HL-60 (cell line): ENCODE data around the gene DIO1.

Source experiments
- DNase-seq, 2 experiments: peaks; one replicate each; pipeline ENCODE4 v3.0.0-alpha.2; 2010 to 2020; ENCODE audit warnings: low read depth in 1 of 2, low spot score in 1 of 2
- H3K27ac ChIP-seq: fragments of 250-450 bp; sonication (Bioruptor Pico); replicated peaks from 2 replicates; pipeline ENCODE4 v1.5.1; 2020; ENCODE audit warnings: mild to moderate bottlenecking, moderate library complexity
- H3K27me3 ChIP-seq: fragments of 250-450 bp; sonication (Bioruptor Pico); 2 replicates; pipeline ENCODE4 v1.5.1; 2021; ENCODE audit warnings: mild to moderate bottlenecking, moderate library complexity; ENCODE audit not compliant: insufficient read depth, poor library complexity, severe bottlenecking
- H3K4me3 ChIP-seq: replicated peaks from 2 replicates; pipeline ENCODE4 v1.5.1; 2011; ENCODE audit warnings: mild to moderate bottlenecking, control low read depth, low read length; ENCODE audit not compliant: insufficient read depth
- GABPA ChIP-seq: IDR thresholded peaks from 2 replicates; pipeline ENCODE4 v1.6.1; 2012; ENCODE audit warnings: low read depth
- POLR2AphosphoS5 ChIP-seq: IDR thresholded peaks from 2 replicates; pipeline ENCODE4 v1.6.1; 2012; ENCODE audit warnings: low read depth
- REST ChIP-seq: IDR thresholded peaks from 2 replicates; pipeline ENCODE4 v1.6.1; 2012; ENCODE audit warnings: low read depth; ENCODE audit not compliant: insufficient replicate concordance
- SPI1 ChIP-seq: IDR thresholded peaks from 2 replicates; pipeline ENCODE4 v1.6.1; 2012; ENCODE audit warnings: low read depth, mild to moderate bottlenecking, borderline replicate concordance
- TF ChIP-seq, protein P1 (sequence below): IDR thresholded peaks from one replicate; pipeline ENCODE4 v1.5.1; 2011; ENCODE audit warnings: low read length, control low read depth, inconsistent platforms; ENCODE audit not compliant: insufficient read depth

DIO1 gene

DNA sequence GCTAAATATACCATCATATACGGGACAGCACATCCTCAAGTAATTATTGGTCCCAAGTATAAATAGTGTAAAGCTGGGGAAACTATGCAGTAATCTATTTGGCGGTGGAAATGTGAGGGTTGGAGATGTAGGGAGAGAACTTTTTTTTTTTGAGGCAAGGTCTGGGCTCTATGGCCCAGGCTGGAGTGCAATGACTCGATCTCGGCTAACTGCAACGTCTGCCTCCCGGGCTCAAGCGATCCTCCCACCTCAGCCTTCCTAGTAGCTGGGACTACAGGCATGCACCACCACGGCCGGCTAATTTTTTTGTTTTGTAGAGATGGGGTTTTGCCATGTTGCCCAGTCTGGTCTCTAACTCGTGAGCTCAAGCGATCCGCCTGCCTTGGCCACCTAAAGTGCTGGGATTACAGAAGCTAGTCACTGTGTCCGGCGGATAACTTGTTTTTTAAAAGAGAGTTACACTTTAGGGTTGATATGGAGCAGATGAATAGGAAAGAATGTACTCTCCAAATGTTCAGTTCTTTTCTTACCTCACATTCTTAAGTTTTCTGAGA, 49.6 kb downstream of the DIO1 start:
- Histone ChIP-seq H3K4me3 (no peak overlapping the region), H3K27ac (no peak overlapping the region)

GRCh38 chr1:53944469-53945182, 50.6 kb downstream of the DIO1 start:
- peak overlapping the region; percentile 77 for H3K27ac ChIP-seq
- peak overlapping the region; percentile 92 for H3K4me3 ChIP-seq
- no peak for DNase-seq
- TF ChIP-seq, protein P1, sequence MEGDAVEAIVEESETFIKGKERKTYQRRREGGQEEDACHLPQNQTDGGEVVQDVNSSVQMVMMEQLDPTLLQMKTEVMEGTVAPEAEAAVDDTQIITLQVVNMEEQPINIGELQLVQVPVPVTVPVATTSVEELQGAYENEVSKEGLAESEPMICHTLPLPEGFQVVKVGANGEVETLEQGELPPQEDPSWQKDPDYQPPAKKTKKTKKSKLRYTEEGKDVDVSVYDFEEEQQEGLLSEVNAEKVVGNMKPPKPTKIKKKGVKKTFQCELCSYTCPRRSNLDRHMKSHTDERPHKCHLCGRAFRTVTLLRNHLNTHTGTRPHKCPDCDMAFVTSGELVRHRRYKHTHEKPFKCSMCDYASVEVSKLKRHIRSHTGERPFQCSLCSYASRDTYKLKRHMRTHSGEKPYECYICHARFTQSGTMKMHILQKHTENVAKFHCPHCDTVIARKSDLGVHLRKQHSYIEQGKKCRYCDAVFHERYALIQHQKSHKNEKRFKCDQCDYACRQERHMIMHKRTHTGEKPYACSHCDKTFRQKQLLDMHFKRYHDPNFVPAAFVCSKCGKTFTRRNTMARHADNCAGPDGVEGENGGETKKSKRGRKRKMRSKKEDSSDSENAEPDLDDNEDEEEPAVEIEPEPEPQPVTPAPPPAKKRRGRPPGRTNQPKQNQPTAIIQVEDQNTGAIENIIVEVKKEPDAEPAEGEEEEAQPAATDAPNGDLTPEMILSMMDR = no peak
- TF ChIP-seq SPI1 (no peak), REST (no peak), GABPA (no peak), POLR2AphosphoS5 (no peak)
- H3K27me3 ChIP-seq = no peaks in the 10 kb centered on the region

More for the DNA sequence above, 49.6 kb downstream of the DIO1 start:
- no peaks in the 10 kb centered on the region for H3K27me3 ChIP-seq
- DNase-seq = no peak
- TF ChIP-seq, protein P1 = no peak
- TF ChIP-seq SPI1 (no peak), GABPA (no peak), REST (no peak), POLR2AphosphoS5 (no peak)

- TF ChIP-seq SPI1 (no peak), REST (no peak), GABPA (no peak), POLR2AphosphoS5 (no peak)
- TF ChIP-seq, protein P1 = no peak
- peak overlapping the region; percentile 92 for H3K4me3 ChIP-seq
- H3K27me3 ChIP-seq = no peaks in the 10 kb centered on the region
- peak overlapping the region; percentile 77 for H3K27ac ChIP-seq
- no peak for DNase-seq
Measured at GRCh38 chr1:53945183-53945432, 51.1 kb downstream of the DIO1 start.
